GM18498 (cell line): ENCODE measurements around the gene HOXC12.

Source experiments
- ATAC-seq: cut with Tn5 transposase; IDR thresholded peaks from one replicate; pipeline ENCODE4 v1.9.1; 2021; ENCODE audit warnings: mild to moderate bottlenecking, moderate library complexity; ENCODE audit not compliant: unreplicated experiment

HOXC12 gene

DNA sequence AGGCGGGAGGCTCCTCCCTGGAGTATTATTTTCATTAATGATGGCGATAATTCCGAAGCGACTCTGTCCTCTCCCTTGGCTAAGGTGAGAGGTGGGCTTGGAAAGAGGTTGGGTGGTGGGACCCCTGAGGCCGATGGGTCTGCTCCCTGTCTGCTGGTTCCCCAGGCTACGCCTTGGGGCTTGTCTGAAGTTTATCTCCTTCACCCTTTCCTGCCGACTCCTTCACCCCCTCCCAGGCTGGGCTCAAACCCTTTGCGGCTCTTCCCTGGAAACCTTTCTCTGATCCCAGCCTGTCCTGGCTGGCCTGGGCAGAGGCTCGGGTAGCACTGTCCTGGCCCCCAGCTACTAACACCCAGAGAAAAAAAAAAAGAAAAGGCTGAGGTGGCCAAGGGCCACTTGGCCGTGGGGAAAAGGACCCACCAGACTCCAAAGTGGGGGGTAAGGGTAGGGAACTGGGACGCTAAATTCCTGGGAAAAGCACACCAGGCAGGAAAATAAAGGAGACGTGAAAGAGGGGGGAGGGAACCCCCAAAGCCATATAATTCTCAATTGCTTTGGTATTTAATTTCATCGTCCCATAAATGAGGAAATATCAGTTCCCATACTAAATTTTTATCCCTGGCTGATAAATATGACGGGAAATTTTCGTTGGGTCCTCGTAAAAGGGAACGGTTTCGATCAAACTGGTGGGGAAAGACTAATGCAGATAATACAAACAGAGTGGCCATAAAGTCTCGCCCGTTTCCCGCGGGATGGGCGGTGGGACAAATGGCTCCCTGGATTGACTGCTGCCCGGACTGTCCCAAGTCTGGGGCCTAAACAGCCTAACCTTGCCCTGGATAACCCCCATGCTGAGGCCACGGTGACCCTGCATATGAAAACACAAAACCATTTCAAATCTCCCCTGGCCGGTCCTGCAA lies 28.2 kb downstream of the HOXC12 start:
- ATAC-seq = no peak

- ATAC-seq = no peak
Measured at GRCh38 chr12:53983568-53983949, 28.9 kb downstream of the HOXC12 start.

DNA sequence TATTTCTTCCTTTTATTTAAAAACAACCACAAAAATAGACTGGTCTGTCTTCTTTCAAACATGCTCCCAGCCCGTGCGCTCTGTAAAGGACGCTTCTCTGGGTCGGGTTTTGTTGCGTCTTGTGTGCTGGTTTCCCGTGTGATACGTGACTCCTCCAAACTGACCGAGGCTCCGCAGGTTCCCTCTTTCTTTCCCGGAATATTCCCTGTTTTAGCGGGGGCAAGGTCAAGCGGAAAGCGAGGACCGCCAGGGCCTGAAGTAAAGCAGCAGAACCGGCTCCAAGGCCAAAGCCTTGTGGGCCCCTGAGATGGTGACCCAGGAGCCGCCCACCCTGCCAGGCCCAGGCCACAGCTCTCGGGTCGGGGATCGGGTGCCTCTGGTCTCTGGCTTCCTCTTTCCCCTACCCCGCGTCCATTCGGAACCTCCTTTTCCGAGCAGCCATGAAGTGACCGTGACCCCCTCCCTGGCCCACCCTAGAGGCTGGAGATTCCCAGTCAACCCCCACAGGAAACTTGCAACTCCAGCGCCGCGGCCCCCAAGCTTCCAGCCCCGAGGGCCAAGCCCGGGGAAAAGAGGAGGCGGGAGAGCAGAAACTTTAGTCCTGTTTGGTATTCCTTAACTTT lies 29.4 kb downstream of the HOXC12 start:
- ATAC-seq = no peak

GRCh38 chr12:53984901-53985691 lies 30.4 kb downstream of the HOXC12 start, which contains the start of gene HOXC10:
Gene HOXC10, plus strand, starts transcription at chr12:53985146. Its CDS starts 114 bp downstream, at chr12:53985260.
- ATAC-seq = no peak

DNA sequence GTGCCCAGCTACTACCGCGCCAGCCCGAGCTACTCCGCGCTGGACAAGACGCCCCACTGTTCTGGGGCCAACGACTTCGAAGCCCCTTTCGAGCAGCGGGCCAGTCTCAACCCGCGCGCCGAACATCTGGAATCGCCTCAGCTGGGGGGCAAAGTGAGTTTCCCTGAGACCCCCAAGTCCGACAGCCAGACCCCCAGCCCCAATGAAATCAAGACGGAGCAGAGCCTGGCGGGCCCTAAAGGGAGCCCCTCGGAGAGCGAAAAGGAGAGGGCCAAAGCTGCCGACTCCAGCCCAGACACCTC lies 30.9 kb downstream of the HOXC12 start:
- ATAC-seq = no peak

DNA sequence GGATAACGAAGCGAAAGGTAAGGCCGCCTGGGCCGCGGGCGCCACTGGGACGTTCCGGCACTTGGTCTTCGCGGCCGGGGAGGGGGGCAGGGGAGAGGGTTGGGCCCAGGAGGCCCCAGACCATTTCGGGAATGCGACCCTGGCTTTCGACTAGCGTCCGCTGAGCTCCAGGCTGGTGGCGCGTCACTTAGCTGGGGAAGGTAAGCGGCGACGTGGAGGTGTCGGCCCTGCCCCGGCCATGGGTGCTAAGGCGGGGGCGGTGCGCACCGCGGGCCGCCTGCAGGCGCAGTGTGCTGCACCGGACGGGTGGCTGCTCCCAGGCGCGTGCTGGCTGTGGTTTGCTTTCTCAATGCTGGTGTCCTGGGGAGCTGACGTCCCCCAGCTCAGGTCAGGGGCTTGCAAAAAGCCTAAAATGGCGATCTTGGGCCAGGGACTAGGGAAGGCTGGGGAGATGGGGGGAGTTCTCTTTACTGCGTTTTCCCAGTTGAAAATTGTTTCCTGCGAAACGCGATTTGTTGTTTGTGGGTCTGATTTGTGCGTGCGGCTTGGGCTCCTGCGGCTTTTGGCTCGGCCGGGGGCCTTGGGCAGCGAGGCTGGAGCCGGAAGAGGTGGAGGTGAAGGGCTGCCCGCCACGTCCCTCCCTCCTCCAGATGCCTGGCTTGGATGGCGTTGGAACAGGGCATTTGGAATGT lies 31.4 kb downstream of the HOXC12 start:
- no peak for ATAC-seq

- ATAC-seq = no peak
Measured at GRCh38 chr12:53986686-53987483, 32.2 kb downstream of the HOXC12 start.

GRCh38 chr12:53987787-53988230 lies 33.1 kb downstream of the HOXC12 start:
- no peak for ATAC-seq

DNA sequence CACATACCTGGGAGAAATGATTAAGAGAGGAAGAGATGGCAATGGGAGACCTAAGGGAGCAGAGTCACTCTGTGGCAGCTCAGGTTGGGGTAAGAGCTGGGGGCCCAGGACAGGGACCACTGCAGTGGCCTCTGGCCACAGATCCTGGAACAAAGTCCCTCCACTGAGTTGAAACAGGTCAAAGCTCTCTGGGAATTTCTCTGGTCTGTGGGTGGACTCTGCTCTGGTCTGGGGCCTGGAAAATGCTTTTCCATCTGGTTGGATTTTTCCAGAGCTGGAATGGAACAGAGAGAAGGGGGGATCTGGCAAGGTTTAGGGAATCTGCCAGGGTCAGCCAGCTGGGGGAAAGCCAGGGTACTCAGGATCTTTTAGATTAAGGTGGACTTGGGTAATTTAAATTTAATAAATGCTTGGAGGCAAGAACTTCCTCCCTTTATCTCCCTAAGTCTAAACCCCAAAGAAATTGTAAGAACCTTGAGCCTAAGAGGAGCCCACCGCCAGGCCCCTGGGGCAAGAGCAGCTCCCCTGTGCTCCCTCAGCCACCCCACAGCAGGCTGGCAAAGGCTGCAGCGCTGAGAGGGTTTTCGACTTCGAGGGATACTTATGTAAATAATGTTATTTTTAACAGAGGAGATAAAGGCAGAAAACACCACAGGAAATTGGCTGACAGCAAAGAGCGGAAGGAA lies 34.0 kb downstream of the HOXC12 start:
- no peak for ATAC-seq

GRCh38 chr12:53989227-53990113 lies 34.8 kb downstream of the HOXC12 start:
- no peak for ATAC-seq

- ATAC-seq = no peak
Measured at GRCh38 chr12:53990311-53991076, 35.8 kb downstream of the HOXC12 start.

DNA sequence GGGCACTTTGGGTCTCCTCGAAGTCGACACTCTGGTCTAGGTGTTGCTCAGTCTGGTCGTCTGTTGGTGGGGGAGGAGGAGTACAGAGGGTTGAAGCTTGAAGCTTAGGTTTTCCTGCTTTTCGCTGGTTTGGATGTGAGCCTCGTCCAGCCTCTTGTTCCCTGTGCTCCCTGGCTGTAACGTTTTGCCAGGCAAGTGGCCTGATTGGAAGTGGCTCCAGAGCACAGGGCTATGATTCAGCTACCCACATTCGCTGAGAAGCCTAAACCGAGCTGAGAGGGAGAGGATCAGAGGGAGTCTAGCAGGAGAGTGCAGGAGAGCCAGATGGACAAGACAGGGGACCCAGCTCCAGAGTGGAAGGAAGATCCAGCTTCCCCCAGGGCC lies 36.4 kb downstream of the HOXC12 start:
- no peak for ATAC-seq

- no peak for ATAC-seq
Measured at GRCh38 chr12:53992377-53992889, 37.7 kb downstream of the HOXC12 start.

DNA sequence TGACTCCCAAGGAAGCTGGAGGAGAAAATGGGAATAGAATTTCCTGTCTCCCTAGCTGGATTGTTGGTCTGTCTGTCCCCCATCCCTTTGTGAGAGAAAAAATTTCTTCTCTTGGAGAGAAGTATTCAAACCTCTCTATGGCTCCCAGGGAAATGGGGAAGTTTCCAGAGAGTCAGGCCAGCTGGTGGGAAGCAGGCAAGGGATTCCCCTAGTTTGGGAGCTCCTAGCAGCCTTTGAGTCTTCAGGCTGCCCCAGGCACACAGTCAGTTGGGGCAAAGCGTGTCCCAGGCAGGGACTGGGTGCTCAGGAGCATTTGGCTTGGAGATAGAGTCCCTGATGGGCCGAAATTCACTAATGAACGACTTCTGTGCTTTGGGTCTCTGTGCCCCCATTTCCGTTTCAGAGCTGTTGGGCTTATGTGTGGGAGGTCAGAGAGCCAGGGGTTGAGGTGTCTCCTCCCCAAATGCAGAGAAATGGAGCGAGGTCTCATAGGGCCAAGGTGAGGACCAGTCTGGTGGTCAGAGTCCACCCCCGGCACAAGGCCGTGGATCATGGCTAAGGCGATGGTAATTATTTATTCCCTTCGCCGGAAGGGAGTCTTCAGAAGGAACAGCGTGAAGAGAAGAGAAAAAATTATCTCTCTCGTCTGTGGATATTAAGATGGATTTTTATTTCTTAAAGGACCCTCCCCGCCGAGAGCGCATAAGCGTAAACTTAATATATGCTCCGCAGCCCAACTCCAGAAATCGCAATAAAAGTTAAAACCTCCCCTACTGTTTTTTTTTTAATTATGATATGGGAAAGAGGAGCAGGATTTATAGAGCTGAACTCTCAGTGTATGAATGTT lies 38.7 kb downstream of the HOXC12 start:
- no peak for ATAC-seq

GRCh38 chr12:53994009-53994263 lies 39.2 kb downstream of the HOXC12 start:
- no peak for ATAC-seq

DNA sequence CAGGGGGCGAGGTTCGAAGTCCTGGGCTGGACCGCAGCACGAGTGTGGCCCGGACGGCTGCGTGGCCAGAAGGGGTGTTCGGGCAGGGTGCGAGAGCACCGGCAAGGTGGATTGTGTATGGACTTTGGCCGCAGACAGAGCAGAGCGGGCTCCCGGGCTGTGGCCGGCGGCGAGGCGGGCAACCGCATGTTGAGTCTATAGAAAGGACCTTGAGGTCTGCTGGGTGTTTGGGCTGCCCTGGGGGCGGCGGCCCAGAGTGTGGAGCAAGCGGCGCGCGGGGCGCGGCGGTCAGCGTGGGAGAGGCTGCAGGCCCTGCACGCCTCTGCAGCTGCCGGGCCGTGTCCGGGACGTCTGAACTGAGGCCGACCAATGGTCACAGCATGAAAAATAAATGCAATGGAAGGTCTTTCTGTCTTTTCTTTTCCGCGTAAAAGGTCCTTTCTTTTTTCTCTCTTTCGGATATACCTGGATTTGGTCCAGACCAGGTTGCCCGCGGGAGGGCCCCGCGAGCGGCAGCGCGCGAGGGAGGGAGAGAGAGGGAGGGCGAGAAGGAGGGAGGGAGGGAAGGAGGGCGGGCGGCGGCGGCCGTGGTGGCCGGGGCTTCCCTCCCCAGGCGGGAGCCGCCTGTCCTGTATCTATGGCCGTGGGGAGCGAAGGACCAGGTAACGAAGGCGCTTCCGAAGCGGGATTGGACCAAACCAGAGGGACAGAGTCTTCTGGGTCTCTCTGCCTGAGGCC lies 39.7 kb downstream of the HOXC12 start:
- no peak for ATAC-seq
